Keratinocyte (primary cell): ENCODE data around the gene EPB41L4B. TPM values are rescaled to one million over a fixed set of nuclear protein-coding genes. Genes with fewer than 3 reads are reported as not detected.

Source experiments
- DNase-seq: peaks from one replicate; pipeline ENCODE4 v3.0.0-alpha.2; 2011; ENCODE audit warnings: low read depth, missing footprints, low spot score
- FAIRE-seq: peaks from 2 replicates; lab custom pipeline; 2011; peaks lifted over from hg19 to GRCh38; lab: Jason Lieb, UNC
- H2AFZ ChIP-seq: 2 replicates; pipeline ENCODE4 v1.6.0; 2012; ENCODE audit warnings: low read length, control low read depth, inconsistent platforms; ENCODE audit not compliant: control insufficient read depth
- H3K27ac ChIP-seq: 2 replicates; pipeline ENCODE4 v1.5.1; 2011; ENCODE audit warnings: low read length; ENCODE audit not compliant: control insufficient read depth, insufficient read depth
- H3K27me3 ChIP-seq: 3 replicates; pipeline ENCODE4 v1.6.0; 2011; ENCODE audit warnings: low read length; ENCODE audit not compliant: control insufficient read depth, insufficient read depth; ENCODE audit errors: extremely low read depth
- H3K36me3 ChIP-seq, 2 experiments: 2 replicates in 1 of 2; 3 replicates in 1 of 2; pipeline ENCODE4 v1.5.1; 2011; ENCODE audit warnings: low read length in 2 of 2, mild to moderate bottlenecking in 1 of 2; ENCODE audit not compliant: control insufficient read depth in 2 of 2, insufficient read depth in 2 of 2; ENCODE audit errors: extremely low read depth in 1 of 2
- H3K4me1 ChIP-seq: 3 replicates; pipeline ENCODE4 v1.5.1; 2011; ENCODE audit warnings: low read length; ENCODE audit not compliant: control insufficient read depth, insufficient read depth; ENCODE audit errors: extremely low read depth
- H3K4me2 ChIP-seq: 3 replicates; pipeline ENCODE4 v1.6.0; 2011; ENCODE audit warnings: low read depth, low read length; ENCODE audit not compliant: control insufficient read depth, insufficient read depth; ENCODE audit errors: extremely low read depth
- H3K4me3 ChIP-seq, 3 experiments: fragments of 200-600 bp in 1 of 3; sonication (generic) in 1 of 3; 2 replicates in 2 of 3; 3 replicates in 1 of 3; pipeline ENCODE4 v1.5.1; 2011 to 2016; ENCODE audit warnings: low read length in 3 of 3, mild to moderate bottlenecking in 3 of 3, control low read depth in 2 of 3, inconsistent platforms in 1 of 3, low read depth in 1 of 3, mixed read lengths in 1 of 3, mixed run types in 1 of 3, moderate library complexity in 1 of 3; ENCODE audit not compliant: control insufficient read depth in 2 of 3, insufficient read depth in 2 of 3; ENCODE audit errors: extremely low read depth in 1 of 3
- H3K79me2 ChIP-seq: 2 replicates; pipeline ENCODE4 v1.6.0; 2012; ENCODE audit warnings: low read length; ENCODE audit not compliant: control insufficient read depth, insufficient read depth
- H3K9ac ChIP-seq: 3 replicates; pipeline ENCODE4 v1.6.0; 2011; ENCODE audit warnings: low read length; ENCODE audit not compliant: control insufficient read depth, insufficient read depth; ENCODE audit errors: extremely low read depth
- H3K9me1 ChIP-seq: 3 replicates; pipeline ENCODE4 v1.6.0; 2011; ENCODE audit warnings: low read length; ENCODE audit not compliant: control insufficient read depth, insufficient read depth; ENCODE audit errors: extremely low read depth
- H3K9me3 ChIP-seq: 2 replicates; pipeline ENCODE4 v1.5.1; 2012; ENCODE audit warnings: low read depth, low read length; ENCODE audit not compliant: control insufficient read depth
- H4K20me1 ChIP-seq: 3 replicates; pipeline ENCODE4 v1.6.0; 2011; ENCODE audit warnings: low read length; ENCODE audit not compliant: control insufficient read depth, insufficient read depth; ENCODE audit errors: extremely low read depth
- CTCF ChIP-seq, 3 experiments: IDR thresholded peaks in 1 of 3; conservative IDR thresholded peaks in 1 of 3; optimal IDR thresholded peaks in 1 of 3; 2 replicates in 2 of 3; 3 replicates in 1 of 3; pipeline versions ENCODE3 to v1.5.1; 2011; ENCODE audit warnings: low read length in 3 of 3, mild to moderate bottlenecking in 3 of 3, moderate library complexity in 2 of 3, control low read depth in 1 of 3, inconsistent platforms in 1 of 3; ENCODE audit not compliant: insufficient read depth in 2 of 3; ENCODE audit errors: extremely low read depth in 1 of 3
- EZH2 ChIP-seq: IDR thresholded peaks from one replicate; pipeline ENCODE4 v1.6.1; 2012; ENCODE audit warnings: inconsistent platforms, mild to moderate bottlenecking, low read length, moderate library complexity
- dilution Hi-C: fragments of 300-500 bp; cut with MboI; formaldehyde crosslinking; loops from one replicate; pipeline ENCODE4 v1.7.0; 2020; ENCODE audit warnings: low sequenced_read_pairs; ENCODE audit not compliant: extremely low pct_ligation_motif_present
- polyA plus RNA-seq, 5 experiments: library from polyadenylated mRNA; depleted of rRNA in 3 of 5; stranded (reverse) in 3 of 5; stranded (forward) in 1 of 5; unstranded in 1 of 5; fragments of >200 nt; gene quantifications; 1 replicate in 1 of 5; 2 replicates in 3 of 5; 3 replicates in 1 of 5; pipeline versions ENCODE4 v1.2.1 to v1.2.3, GENCODE V29; 2011 to 2012; ENCODE audit warnings: missing spikeins in 2 of 5, low read depth in 1 of 5, low replicate concordance in 1 of 5

The EPB41L4B gene
- polyA plus RNA-seq, 1 donor (not counting 4 experiments of a cell fraction or from before 2014, with no cell fraction given): 13.7 TPM

GRCh38 chr9:109199676-109200075 lies 121.2 kb downstream of the EPB41L4B start:
- no peak overlapping the region for H3K4me3 ChIP-seq
- H3K9ac ChIP-seq: no peak overlapping the region
- H3K9me3 ChIP-seq: no peaks in the 10 kb centered on the region
- no peaks in the 10 kb centered on the region for H3K36me3 ChIP-seq
- no peaks in the 10 kb centered on the region for H3K79me2 ChIP-seq
- H2AFZ ChIP-seq: no peak overlapping the region
- no peak overlapping the region for H3K4me2 ChIP-seq
- TF ChIP-seq EZH2 (no peak), CTCF (optimal IDR thresholded peaks at IDR 0.05 in 1 of 3, IDR thresholded peaks at IDR 0.05 in 1 of 3, conservative IDR thresholded peaks at IDR 0.05 in 1 of 3; ENCODE audit: extremely low read depth in 1 of 3, insufficient read depth in 2 of 3, low read length in 3 of 3) (no peak)
- no peaks in the 10 kb centered on the region for H3K27me3 ChIP-seq
- DNase-seq: no peak
- dilution Hi-C loops: no loop called here
- no peak for FAIRE-seq
- H3K9me1 ChIP-seq: no peaks in the 10 kb centered on the region
- H4K20me1 ChIP-seq: no peaks in the 10 kb centered on the region
- no peaks in the 10 kb centered on the region for H3K4me1 ChIP-seq
- H3K27ac ChIP-seq: no peak overlapping the region

GRCh38 chr9:109198736-109199382 lies 122.0 kb downstream of the EPB41L4B start:
- FAIRE-seq: no peak
- H3K4me3 ChIP-seq: no peak overlapping the region
- dilution Hi-C loops: no loop called here
- H3K9me3 ChIP-seq: no peaks in the 10 kb centered on the region
- no peak overlapping the region for H2AFZ ChIP-seq
- no peaks in the 10 kb centered on the region for H3K27me3 ChIP-seq
- H3K4me1 ChIP-seq: no peaks in the 10 kb centered on the region
- H3K4me2 ChIP-seq: no peak overlapping the region
- no peaks in the 10 kb centered on the region for H3K36me3 ChIP-seq
- no peak overlapping the region for H3K27ac ChIP-seq
- TF ChIP-seq CTCF (optimal IDR thresholded peaks at IDR 0.05 in 1 of 3, IDR thresholded peaks at IDR 0.05 in 1 of 3, conservative IDR thresholded peaks at IDR 0.05 in 1 of 3; ENCODE audit: extremely low read depth in 1 of 3, insufficient read depth in 2 of 3, low read length in 3 of 3) (peak; percentile 31 to 58 (median 41)), EZH2 (no peak)
- H3K9me1 ChIP-seq: no peaks in the 10 kb centered on the region
- no peak for DNase-seq
- no peaks in the 10 kb centered on the region for H3K79me2 ChIP-seq
- no peak overlapping the region for H3K9ac ChIP-seq
- no peaks in the 10 kb centered on the region for H4K20me1 ChIP-seq
